ENCODE data around the gene SREBF2. TPM values are rescaled to one million over a fixed set of nuclear protein-coding genes. Genes with fewer than 3 reads are reported as not detected.
A peak's percentile ranks its signal among the peaks of the same experiment; 100 is the strongest.

Gene SREBF2
- total and polyA plus RNA-seq, 2 experiments from 2014 or later: 113 to 114 TPM

DNA sequence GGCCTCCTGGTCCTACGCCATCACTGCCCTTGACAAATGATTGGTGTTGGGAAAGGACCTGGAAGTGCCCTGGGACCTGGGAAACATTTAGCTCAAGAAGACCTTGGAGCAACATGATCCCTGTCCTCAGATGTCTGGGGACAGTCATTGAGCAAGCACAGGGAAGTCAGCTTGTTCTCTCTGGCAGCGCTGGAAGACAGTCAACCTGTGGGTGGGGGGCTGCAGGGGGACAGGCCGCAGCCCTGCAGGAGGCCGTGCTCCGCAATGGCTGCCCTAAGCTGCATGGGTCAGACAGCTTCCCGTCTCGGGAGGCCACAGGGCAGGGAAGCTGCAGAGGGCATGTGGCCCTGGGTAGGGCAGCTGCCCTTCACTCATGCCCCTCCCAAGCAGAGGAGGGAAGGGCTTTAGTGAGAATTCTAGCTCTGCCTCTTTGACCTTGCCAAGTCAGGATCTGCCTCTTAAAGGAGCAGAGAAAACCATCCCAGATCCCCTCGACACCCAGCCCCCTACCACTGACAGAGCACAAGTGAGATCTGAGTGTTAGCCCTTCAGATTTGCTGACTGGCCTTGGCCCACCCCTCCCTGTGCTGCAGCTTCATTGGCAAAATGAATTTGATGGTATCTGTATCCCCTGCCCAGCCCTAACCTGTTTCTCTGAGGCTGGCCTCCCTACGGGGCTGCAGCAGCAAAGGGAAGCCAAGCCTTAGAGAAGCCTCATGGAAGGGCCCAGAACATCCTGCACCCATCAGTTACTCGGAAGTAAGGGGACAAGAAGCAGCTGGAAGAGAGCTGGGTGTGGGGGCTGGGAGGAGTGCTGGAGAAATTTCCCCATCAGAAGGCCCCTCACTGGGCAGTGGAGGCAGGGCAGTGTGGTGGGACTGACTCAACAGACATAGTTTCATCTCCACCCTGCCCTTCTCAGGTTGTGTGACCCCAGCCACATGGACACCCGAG, 6.2 kb upstream of the SREBF2 start:
- H3K4me2 ChIP-seq: peak overlapping the region; percentile 18
- no peaks in the 10 kb centered on the region for H4K20me1 ChIP-seq (ENCODE audit: insufficient read depth, poor library complexity, severe bottlenecking)
- no peaks in the 10 kb centered on the region for H3K9me2 ChIP-seq (replicated peaks; ENCODE audit: insufficient read depth)
- H3K36me3 ChIP-seq (replicated peaks; ENCODE audit: insufficient read depth, low read depth): no peaks in the 10 kb centered on the region
- peaks cover 26% of the 10 kb centered on the region for H3K4me1 ChIP-seq (ENCODE audit: insufficient read depth)
- no peaks in the 10 kb centered on the region for H3K9me3 ChIP-seq (ENCODE audit: low read depth)
- no peaks in the 10 kb centered on the region for H3K27me3 ChIP-seq
- H3K79me2 ChIP-seq: no peaks in the 10 kb centered on the region
- 68% methylated on average over 11 of the region's 11 CpGs for WGBS (ENCODE audit: low lambda C conversion rate, missing lambda C conversion rate)
- no peak overlapping the region for H2AFZ ChIP-seq
- no peak overlapping the region for H3K4me3 ChIP-seq
- TF ChIP-seq EZH2 (IDR thresholded peaks at IDR 0.05; ENCODE audit: borderline replicate concordance): no peak
- no peak for TF ChIP-seq EZH2phosphoT487 (IDR thresholded peaks at IDR 0.05; ENCODE audit: low read depth, severe bottlenecking, unreplicated experiment)
- TF ChIP-seq CTCF (IDR thresholded peaks at IDR 0.05; ENCODE audit: poor library complexity): no peak
- peak overlapping the region; percentile 66 for H3K27ac ChIP-seq
- DNase-seq (ENCODE audit: low spot score): no peak

DNA sequence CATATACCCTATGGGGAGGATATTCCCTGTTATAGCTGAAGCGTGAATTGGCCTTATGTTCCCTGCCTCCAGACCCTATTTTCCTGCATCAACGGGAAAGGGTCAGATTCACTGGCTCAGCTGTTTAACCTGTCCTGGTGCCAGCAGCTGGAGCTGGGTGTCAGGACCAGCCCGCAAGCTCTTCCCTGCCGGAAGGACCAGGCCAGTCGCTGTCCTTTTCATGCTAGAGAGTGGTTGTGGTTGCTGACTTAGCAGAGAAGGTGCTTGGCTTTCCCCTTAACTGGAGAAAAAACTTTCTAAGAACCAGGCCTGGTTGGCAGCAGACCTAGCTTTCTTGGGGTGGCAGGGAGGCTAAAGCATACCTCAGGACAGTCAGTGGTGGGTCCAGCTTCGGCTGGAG, 5.2 kb upstream of the SREBF2 start:
- no peaks in the 10 kb centered on the region for H3K79me2 ChIP-seq
- no peaks in the 10 kb centered on the region for H3K9me3 ChIP-seq (ENCODE audit: low read depth)
- no peak overlapping the region for H2AFZ ChIP-seq
- H3K4me2 ChIP-seq: no peak overlapping the region
- TF ChIP-seq EZH2phosphoT487 (IDR thresholded peaks at IDR 0.05; ENCODE audit: low read depth, severe bottlenecking, unreplicated experiment): no peak
- TF ChIP-seq CTCF (IDR thresholded peaks at IDR 0.05; ENCODE audit: poor library complexity): no peak
- TF ChIP-seq EZH2 (IDR thresholded peaks at IDR 0.05; ENCODE audit: borderline replicate concordance): no peak
- H3K27me3 ChIP-seq: no peaks in the 10 kb centered on the region
- H3K36me3 ChIP-seq (replicated peaks; ENCODE audit: insufficient read depth, low read depth): no peaks in the 10 kb centered on the region
- no peak for DNase-seq (ENCODE audit: low spot score)
- no peak overlapping the region for H3K4me3 ChIP-seq
- no peaks in the 10 kb centered on the region for H4K20me1 ChIP-seq (ENCODE audit: insufficient read depth, poor library complexity, severe bottlenecking)
- H3K27ac ChIP-seq: peak overlapping the region; percentile 66
- no peaks in the 10 kb centered on the region for H3K9me2 ChIP-seq (replicated peaks; ENCODE audit: insufficient read depth)
- H3K4me1 ChIP-seq (ENCODE audit: insufficient read depth): peaks cover 31% of the 10 kb centered on the region
- 88% methylated on average over 6 of the region's 6 CpGs for WGBS (ENCODE audit: low lambda C conversion rate, missing lambda C conversion rate)

- H3K4me1 ChIP-seq (ENCODE audit: insufficient read depth): peaks cover 31% of the 10 kb centered on the region
- H3K9me2 ChIP-seq (replicated peaks; ENCODE audit: insufficient read depth): no peaks in the 10 kb centered on the region
- TF ChIP-seq EZH2 (IDR thresholded peaks at IDR 0.05; ENCODE audit: borderline replicate concordance) (no peak), EZH2phosphoT487 (IDR thresholded peaks at IDR 0.05; ENCODE audit: low read depth, severe bottlenecking, unreplicated experiment) (no peak), CTCF (IDR thresholded peaks at IDR 0.05; ENCODE audit: poor library complexity) (no peak)
- H3K27ac ChIP-seq: peak overlapping the region; percentile 66
- no peak for DNase-seq (ENCODE audit: low spot score)
- H3K4me2 ChIP-seq: no peak overlapping the region
- no peak overlapping the region for H2AFZ ChIP-seq
- no peak overlapping the region for H3K4me3 ChIP-seq
- WGBS (ENCODE audit: low lambda C conversion rate, missing lambda C conversion rate): 90% methylated on average over 4 of the region's 4 CpGs
- no peaks in the 10 kb centered on the region for H3K9me3 ChIP-seq (ENCODE audit: low read depth)
- no peaks in the 10 kb centered on the region for H3K27me3 ChIP-seq
- H3K36me3 ChIP-seq (replicated peaks; ENCODE audit: insufficient read depth, low read depth): no peaks in the 10 kb centered on the region
- peaks cover 5% of the 10 kb centered on the region for H3K79me2 ChIP-seq
- no peaks in the 10 kb centered on the region for H4K20me1 ChIP-seq (ENCODE audit: insufficient read depth, poor library complexity, severe bottlenecking)
Measured at GRCh38 chr22:41828516-41828915, 4.4 kb upstream of the SREBF2 start.
